ENCODE data around the gene DLGAP1.
"Not testable (repeated sequence)": the region's sequence is repeated elsewhere in the genome, so short reads cannot be mapped to it uniquely, and the experiment has no call there.

DLGAP1 gene

GRCh38 chr18:3478262-3478978 lies 976.7 kb downstream of the DLGAP1 start:
- no peak for DNase-seq

- DNase-seq, result no peak
Observed at GRCh38 chr18:3472681-3473544, 982.2 kb downstream of the DLGAP1 start.

GRCh38 chr18:3472121-3472520 lies 983.0 kb downstream of the DLGAP1 start:
- not testable (repeated sequence) for DNase-seq

GRCh38 chr18:3471141-3471648 lies 983.9 kb downstream of the DLGAP1 start:
- no peak for DNase-seq

GRCh38 chr18:3468833-3469232 lies 986.3 kb downstream of the DLGAP1 start:
- no peak for DNase-seq

- no peak for DNase-seq
Observed at GRCh38 chr18:3468066-3468705, 986.9 kb downstream of the DLGAP1 start.

- DNase-seq, result no peak
Observed at GRCh38 chr18:3466872-3467271, 988.2 kb downstream of the DLGAP1 start.

- no peak for DNase-seq
Observed at GRCh38 chr18:3466045-3466444, 989.1 kb downstream of the DLGAP1 start.

- no peak for DNase-seq
Observed at GRCh38 chr18:3463051-3463450, 992.1 kb downstream of the DLGAP1 start.

- DNase-seq, result no peak
Observed at GRCh38 chr18:3461704-3462103, 993.4 kb downstream of the DLGAP1 start.

- no peak for DNase-seq
Observed at GRCh38 chr18:3460823-3461398, 994.2 kb downstream of the DLGAP1 start.

GRCh38 chr18:3458952-3459853 lies 995.9 kb downstream of the DLGAP1 start:
- DNase-seq, result no peak

GRCh38 chr18:3458378-3458777 lies 996.7 kb downstream of the DLGAP1 start:
- DNase-seq, result no peak

GRCh38 chr18:3457261-3457724 lies 997.8 kb downstream of the DLGAP1 start:
- no peak for DNase-seq

- DNase-seq, result no peak
Observed at GRCh38 chr18:3456686-3457069, 998.4 kb downstream of the DLGAP1 start.

GRCh38 chr18:3455907-3456685 lies 999.0 kb downstream of the DLGAP1 start:
- DNase-seq, result no peak

- DNase-seq, result no peak
Observed at GRCh38 chr18:3455090-3455635, 999.9 kb downstream of the DLGAP1 start.

- peak; percentile 68 for DNase-seq
Observed at GRCh38 chr18:3454365-3455089, 1000.6 kb downstream of the DLGAP1 start.

GRCh38 chr18:3453540-3454364 lies 1001.4 kb downstream of the DLGAP1 start:
- no peak for DNase-seq

Data from NCI-H82 (cell line).